K562 (cell line): ENCODE measurements around the gene MUC5AC. TPM values are rescaled to one million over a fixed set of nuclear protein-coding genes. Genes with fewer than 3 reads are reported as not detected.
"Not testable (repeated sequence)": the region's sequence is repeated elsewhere in the genome, so short reads cannot be mapped to it uniquely, and the experiment has no call there.

ENCODE experiments used
- ATAC-seq: fragments of 200-7000 bp; cut with Tn5 transposase; 3 replicates; pipeline ENCODE4 v1.9.1; 2020; ENCODE audit warnings: moderate library complexity
- BruUV-seq: library from RNA; stranded (reverse); fragments of 400-500 nt; replicated peaks from 2 replicates; lab custom pipeline; 2021; lab: Mats Ljungman, UMichigan
- CTCF ChIA-PET: fragments of 300-600 bp; formaldehyde crosslinking; extraction: SDS; loops from one replicate; lab custom pipeline; 2021; ENCODE audit warnings: low intra/inter-chr PET ratio; lab: Yijun Ruan, JAX
- POLR2A ChIA-PET: fragments of 300-600, 350-650 bp; sonication (Branson Sonifier 250); formaldehyde crosslinking; extraction: SDS; loops from one replicate; lab custom pipeline; 2021; ENCODE audit warnings: antibody characterized with exemption, inconsistent platforms; lab: Yijun Ruan, JAX
- DNase-seq, 4 experiments: peaks; one replicate each; pipeline versions ENCODE4 v3.0.0 to v3.0.0-alpha.2; 2011 to 2018; ENCODE audit warnings: low spot score in 3 of 4, mixed read lengths in 3 of 4; ENCODE audit errors: extremely low read depth in 1 of 4
- FAIRE-seq: peaks from 2 replicates; lab custom pipeline; 2011; peaks lifted over from hg19 to GRCh38; lab: Jason Lieb, UNC
- H2AFZ ChIP-seq: 2 replicates; pipeline ENCODE4 v1.6.0; 2011; ENCODE audit warnings: low read depth, low read length, control low read depth, inconsistent platforms
- H3K27ac ChIP-seq: fragments of 200-600 bp; 3 replicates; pipeline ENCODE4 v1.8.0; 2011; ENCODE audit warnings: low read depth, mild to moderate bottlenecking, control low read depth, inconsistent platforms, low read length, moderate library complexity, mixed read lengths; ENCODE audit errors: extremely low read depth
- H3K27me3 ChIP-seq, 2 experiments: fragments of 300-600 bp in 1 of 2; 2 replicates in 1 of 2; 3 replicates in 1 of 2; pipeline versions ENCODE4 v1.6.0 to v1.8.0; 2011; ENCODE audit warnings: inconsistent platforms in 2 of 2, low read length in 2 of 2, mild to moderate bottlenecking in 1 of 2, mixed read lengths in 1 of 2, moderate library complexity in 1 of 2; ENCODE audit not compliant: control insufficient read depth in 2 of 2, insufficient read depth in 2 of 2
- H3K36me3 ChIP-seq: fragments of 300-600 bp; 3 replicates; pipeline ENCODE4 v1.8.0; 2011; ENCODE audit warnings: mild to moderate bottlenecking, low read length, inconsistent platforms; ENCODE audit not compliant: control insufficient read depth, insufficient read depth
- H3K4me1 ChIP-seq, 2 experiments: fragments of 200-600 bp in 1 of 2; replicated peaks in 1 of 2; 2 replicates in 1 of 2; 3 replicates in 1 of 2; pipeline versions ENCODE4 v1.5.1 to v1.8.0; 2011; ENCODE audit warnings: inconsistent platforms in 2 of 2, low read length in 2 of 2, mild to moderate bottlenecking in 1 of 2, mixed read lengths in 1 of 2, moderate library complexity in 1 of 2; ENCODE audit not compliant: control insufficient read depth in 2 of 2, insufficient read depth in 2 of 2
- H3K4me2 ChIP-seq: 2 replicates; pipeline ENCODE4 v1.6.1; 2011; ENCODE audit warnings: low read length, control low read depth, inconsistent platforms, mixed read lengths; ENCODE audit not compliant: insufficient read depth
- H3K4me3 ChIP-seq: fragments of 200-600 bp; sonication (generic), shearing (Covaris generic); 2 replicates; pipeline ENCODE4 v1.5.1; 2016; ENCODE audit warnings: control low read depth, inconsistent platforms
- H3K79me2 ChIP-seq: fragments of 200-600 bp; 3 replicates; pipeline ENCODE4 v1.8.0; 2011; ENCODE audit warnings: low read length, inconsistent platforms; ENCODE audit not compliant: control insufficient read depth, insufficient read depth
- H3K9ac ChIP-seq, 2 experiments: 2 replicates each; pipeline versions ENCODE4 v1.6.0 to v1.6.1; 2011; ENCODE audit warnings: low read depth in 2 of 2, low read length in 2 of 2, control low read depth in 1 of 2, inconsistent platforms in 1 of 2, mild to moderate bottlenecking in 1 of 2, mixed read lengths in 1 of 2; ENCODE audit not compliant: insufficient read depth in 1 of 2
- H3K9me1 ChIP-seq: one replicate; pipeline ENCODE4 v1.6.0; 2011; ENCODE audit warnings: inconsistent platforms, mild to moderate bottlenecking, low read length, moderate library complexity; ENCODE audit not compliant: control insufficient read depth, insufficient read depth
- H3K9me3 ChIP-seq: replicated peaks from 2 replicates; pipeline ENCODE4 v1.5.1; 2011; ENCODE audit warnings: low read depth, low read length, inconsistent platforms; ENCODE audit not compliant: control insufficient read depth, insufficient read depth
- H4K20me1 ChIP-seq: replicated peaks from 2 replicates; pipeline ENCODE4 v1.6.1; 2011; ENCODE audit warnings: low read length, inconsistent platforms, mixed read lengths; ENCODE audit not compliant: control insufficient read depth, insufficient read depth
- AFF4 ChIP-seq: sonication (generic); formaldehyde crosslinking; IDR thresholded peaks from 2 replicates; pipeline ENCODE4 v1.8.0; 2023; ENCODE audit warnings: mild to moderate bottlenecking, missing genetic modification reagents
- MED1 ChIP-seq: sonication (generic); formaldehyde crosslinking; IDR thresholded peaks from 2 replicates; pipeline ENCODE4 v1.8.1; 2023; ENCODE audit warnings: missing genetic modification reagents, borderline replicate concordance
- USF2 ChIP-seq: sonication (generic); formaldehyde crosslinking; IDR thresholded peaks from 2 replicates; pipeline ENCODE4 v1.5.0; 2020; ENCODE audit warnings: missing genetic modification reagents
- ZNF589 ChIP-seq: fragments of 200-800 bp; sonication (Bioruptor generic); IDR thresholded peaks from 2 replicates; pipeline ENCODE4 v1.6.1; 2016; ENCODE audit warnings: low read depth, missing genetic modification characterization, missing compliant biosample characterization
- WGBS: fragments of 100-300 bp; shearing (Covaris generic); methylation state at CpG from one replicate; pipeline ENCODE4 v1.1.6; 2016; ENCODE audit warnings: low coverage, mixed read lengths; ENCODE audit not compliant: insufficient coverage; ENCODE audit errors: missing lambda C conversion rate; 5-methylcytosine and 5-hydroxymethylcytosine counted together
- in situ Hi-C: fragments of 300-500 bp; cut with MboI; formaldehyde crosslinking; loops from 4 replicates; pipeline ENCODE4 v1.15.0; 2018; ENCODE audit warnings: inconsistent platforms, mixed read lengths
- intact Hi-C: fragments of 100-400 bp; cut with micrococcal nuclease; formaldehyde crosslinking; loops from 2 replicates; pipeline ENCODE4 v1.14.2; 2022
- polyA plus RNA-seq, 8 experiments: library from polyadenylated mRNA; depleted of rRNA in 4 of 8; stranded (reverse) in 5 of 8; unstranded in 3 of 8; fragments of >200 nt; fragmentation: Nextera tagmentation in 2 of 8; fragmentation: Illumina TruSeq in 1 of 8; extraction: Ambion mirVana in 2 of 8; extraction: Trizol in 1 of 8; gene quantifications; 2 replicates each; pipeline versions ENCODE4 v1.2.1 to v1.2.3, GENCODE V29; 2011 to 2014; ENCODE audit warnings: inconsistent platforms in 1 of 8, missing spikeins in 1 of 8
- total RNA-seq, 7 experiments: library from RNA; depleted of rRNA in 6 of 7; stranded (reverse); fragments of >200 nt in 6 of 7; fragmentation: Illumina TruSeq in 2 of 7; extraction: Trizol in 2 of 7; gene quantifications; 2 replicates each; pipeline versions ENCODE4 v1.2.1 to v1.2.3, GENCODE V29; 2011 to 2021; ENCODE audit warnings: low replicate concordance in 1 of 7

The MUC5AC gene
- total and polyA plus RNA-seq, 9 of the 15 experiments (the other 6 are each of a cell fraction or from before 2014, with no cell fraction given), result not detected

DNA sequence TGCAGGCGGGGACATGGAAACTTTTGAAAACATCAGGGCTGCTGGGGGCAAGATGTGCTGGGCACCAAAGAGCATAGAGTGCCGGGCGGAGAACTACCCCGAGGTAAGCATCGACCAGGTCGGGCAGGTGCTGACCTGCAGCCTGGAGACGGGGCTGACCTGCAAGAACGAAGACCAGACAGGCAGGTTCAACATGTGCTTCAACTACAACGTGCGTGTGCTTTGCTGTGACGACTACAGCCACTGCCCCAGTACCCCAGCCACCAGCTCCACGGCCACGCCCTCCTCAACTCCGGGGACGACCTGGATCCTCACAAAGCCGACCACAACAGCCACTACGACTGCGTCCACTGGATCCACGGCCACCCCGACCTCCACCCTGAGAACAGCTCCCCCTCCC lies 84.5 kb downstream of the MUC5AC start (continued):
- TF ChIP-seq AFF4 (CRISPR knock-in tag) (no peak), MED1 (CRISPR knock-in tag) (no peak), USF2 (no peak), ZNF589 (CRISPR knock-in tag) (no peak)

DNA sequence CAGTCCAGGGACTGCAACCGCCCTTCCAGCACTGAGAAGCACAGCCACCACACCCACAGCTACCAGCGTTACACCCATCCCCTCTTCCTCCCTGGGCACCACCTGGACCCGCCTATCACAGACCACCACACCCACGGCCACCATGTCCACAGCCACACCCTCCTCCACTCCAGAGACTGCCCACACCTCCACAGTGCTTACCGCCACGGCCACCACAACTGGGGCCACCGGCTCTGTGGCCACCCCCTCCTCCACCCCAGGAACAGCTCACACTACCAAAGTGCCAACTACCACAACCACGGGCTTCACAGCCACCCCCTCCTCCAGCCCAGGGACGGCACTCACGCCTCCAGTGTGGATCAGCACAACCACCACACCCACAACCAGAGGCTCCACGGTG lies 85.0 kb downstream of the MUC5AC start:
- H3K36me3 ChIP-seq, H3K79me2 ChIP-seq, ATAC-seq, POLR2A ChIA-PET, in situ Hi-C loops, H3K4me3 ChIP-seq, H3K9ac ChIP-seq, intact Hi-C loops, H3K4me2 ChIP-seq, BruUV-seq, H3K9me3 ChIP-seq, H3K27ac ChIP-seq, FAIRE-seq, H3K9me1 ChIP-seq, CTCF ChIA-PET, DNase-seq, H2AFZ ChIP-seq: not testable (repeated sequence)
- H3K4me1 ChIP-seq, result peaks cover 0 to 14% of the 10 kb centered on the region in 2 experiments; a peak in 1 of 5 replicates
- H4K20me1 ChIP-seq, result peaks cover 10% of the 10 kb centered on the region; the same call in 1 of the 2 replicates
- WGBS, result 7% methylated on average over 2 of the region's 11 CpGs
- H3K27me3 ChIP-seq, result peaks cover 0 to 19% of the 10 kb centered on the region in 2 experiments; a peak in 2 of 5 replicates

GRCh38 chr11:1243521-1243920 lies 85.8 kb downstream of the MUC5AC start:
- H3K4me3 ChIP-seq, ATAC-seq, CTCF ChIA-PET, H3K27ac ChIP-seq, H3K79me2 ChIP-seq, H3K36me3 ChIP-seq, intact Hi-C loops, DNase-seq, H3K9me1 ChIP-seq, POLR2A ChIA-PET, H2AFZ ChIP-seq, H3K9me3 ChIP-seq, FAIRE-seq, in situ Hi-C loops, H3K9ac ChIP-seq, BruUV-seq, H3K4me2 ChIP-seq: not testable (repeated sequence)
- Histone ChIP-seq H3K27me3 (peaks cover 0 to 12% of the 10 kb centered on the region in 2 experiments; a peak in 1 of 5 replicates), H4K20me1 (peaks cover 10% of the 10 kb centered on the region; the same call in 1 of the 2 replicates), H3K4me1 (peaks cover 0 to 13% of the 10 kb centered on the region in 2 experiments; a peak in 1 of 5 replicates)
- WGBS, result 8% methylated on average over 4 of the region's 18 CpGs
